ENCODE measurements around the gene SOX4.

DNA sequence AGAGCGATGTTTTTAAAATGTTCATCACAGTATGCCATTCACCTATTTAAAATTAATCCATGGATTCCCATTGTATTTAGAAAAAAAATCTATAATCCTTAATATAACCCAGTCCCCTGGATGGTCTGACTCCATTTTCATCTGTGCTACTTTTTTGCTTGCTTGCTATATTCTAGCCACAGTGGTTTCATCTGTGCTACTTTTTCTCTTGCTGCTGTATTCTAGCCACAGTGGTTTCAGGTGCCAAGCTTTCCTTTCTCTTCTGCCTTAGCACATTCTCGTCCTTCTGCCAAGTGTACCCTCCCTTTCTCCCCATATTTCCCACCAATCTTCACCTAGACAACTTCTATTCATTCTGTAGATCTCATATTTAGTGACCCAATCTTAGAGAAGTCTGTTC is 33.3 kb upstream of the SOX4 start:
- TF ChIP-seq CTCF (IDR thresholded peaks at IDR 0.05) (no peak), POLR2A (IDR thresholded peaks at IDR 0.05) (no peak)

All from lower leg skin (tissue), 3 donors.